Measurements from ENCODE around the gene CDK13.

GRCh38 chr7:39911167-39911566, 38.9 kb upstream of the CDK13 start:
- TF ChIP-seq, protein P1, sequence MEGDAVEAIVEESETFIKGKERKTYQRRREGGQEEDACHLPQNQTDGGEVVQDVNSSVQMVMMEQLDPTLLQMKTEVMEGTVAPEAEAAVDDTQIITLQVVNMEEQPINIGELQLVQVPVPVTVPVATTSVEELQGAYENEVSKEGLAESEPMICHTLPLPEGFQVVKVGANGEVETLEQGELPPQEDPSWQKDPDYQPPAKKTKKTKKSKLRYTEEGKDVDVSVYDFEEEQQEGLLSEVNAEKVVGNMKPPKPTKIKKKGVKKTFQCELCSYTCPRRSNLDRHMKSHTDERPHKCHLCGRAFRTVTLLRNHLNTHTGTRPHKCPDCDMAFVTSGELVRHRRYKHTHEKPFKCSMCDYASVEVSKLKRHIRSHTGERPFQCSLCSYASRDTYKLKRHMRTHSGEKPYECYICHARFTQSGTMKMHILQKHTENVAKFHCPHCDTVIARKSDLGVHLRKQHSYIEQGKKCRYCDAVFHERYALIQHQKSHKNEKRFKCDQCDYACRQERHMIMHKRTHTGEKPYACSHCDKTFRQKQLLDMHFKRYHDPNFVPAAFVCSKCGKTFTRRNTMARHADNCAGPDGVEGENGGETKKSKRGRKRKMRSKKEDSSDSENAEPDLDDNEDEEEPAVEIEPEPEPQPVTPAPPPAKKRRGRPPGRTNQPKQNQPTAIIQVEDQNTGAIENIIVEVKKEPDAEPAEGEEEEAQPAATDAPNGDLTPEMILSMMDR (IDR thresholded peaks at IDR 0.05) = no peak
- TF ChIP-seq POLR2A (IDR thresholded peaks at IDR 0.05; ENCODE audit: low read depth) (no peak), POLR2AphosphoS5 (IDR thresholded peaks at IDR 0.05) (no peak), EP300 (IDR thresholded peaks at IDR 0.05) (no peak)
